RWPE1 (cell line): Measurements from ENCODE around the gene OGFR.
A peak's percentile ranks its signal among the peaks of the same experiment; 100 is the strongest.

Experiments
- CTCF ChIA-PET: fragments of 350-600 bp; sonication (Branson Sonifier 250); formaldehyde crosslinking; extraction: SDS; loops from one replicate; lab custom pipeline; 2021; lab: Yijun Ruan, JAX
- POLR2A ChIA-PET: fragments of 400-600 bp; formaldehyde crosslinking; extraction: SDS; loops from one replicate; lab custom pipeline; 2020; ENCODE audit warnings: antibody characterized with exemption; ENCODE audit not compliant: low non-redundant PET; lab: Yijun Ruan, JAX
- DNase-seq: peaks from one replicate; pipeline ENCODE4 v3.0.0; 2012; ENCODE audit warnings: low spot score
- H3K27ac ChIP-seq: fragments of 450-650 bp; 2 replicates; pipeline ENCODE4 v1.5.1; 2017
- CTCF ChIP-seq: fragments of 450-650 bp; conservative IDR thresholded peaks from 2 replicates; pipeline ENCODE4 v1.5.1; 2017; ENCODE audit warnings: low read depth, mild to moderate bottlenecking

The OGFR gene

DNA sequence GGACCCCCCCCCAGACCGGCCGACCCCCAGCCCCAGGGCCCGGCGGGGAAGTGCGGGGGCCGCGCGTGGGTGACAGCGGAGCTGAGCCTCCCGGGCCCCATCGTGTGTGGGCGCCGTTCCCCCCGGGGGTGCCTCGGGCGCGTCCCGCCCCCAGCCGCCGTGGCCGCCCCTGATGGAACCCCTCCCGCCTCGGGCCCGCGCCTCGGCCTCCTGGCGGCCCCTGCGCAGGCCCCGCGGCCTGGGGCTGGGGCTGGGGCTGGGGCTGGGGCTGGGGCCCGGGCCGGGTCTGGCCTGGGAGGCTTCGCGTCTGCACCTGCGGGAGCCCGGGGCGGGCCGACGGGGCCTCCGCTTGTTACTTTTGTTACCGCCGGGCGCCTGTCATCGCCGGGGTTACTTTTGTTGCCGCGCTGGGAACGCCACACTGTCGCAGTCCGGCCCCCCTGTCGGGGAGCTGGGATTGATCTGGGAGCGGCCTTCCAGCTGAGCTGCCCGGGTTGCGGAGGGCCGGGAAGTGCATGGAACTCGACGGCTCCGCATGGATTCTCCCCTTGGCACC lies 598 bp downstream of the OGFR start:
- no peak for TF ChIP-seq CTCF
- ChIA-PET POLR2A (no interaction called here), CTCF (interaction anchor here (0.5 to 1.0 kb wide), 8 partner anchors 9 to 1114 kb away, joined by 3 to 5 read pairs (median 3); partner anchors contain the start of gene MRGBP)
- peak overlapping the region; percentile 97 for H3K27ac ChIP-seq
- no peak for DNase-seq

GRCh38 chr20:62805711-62806382 lies 1.2 kb downstream of the OGFR start:
- no peak for TF ChIP-seq CTCF
- no peak for DNase-seq
- POLR2A ChIA-PET, result no interaction called here
- H3K27ac ChIP-seq, result peak overlapping the region; percentile 97
- CTCF ChIA-PET, result interaction anchor here (0.5 to 1.0 kb wide), 5 partner anchors 10 to 430 kb away, joined by 3 to 4 read pairs (median 3); partner anchors contain the start of gene MRGBP

DNA sequence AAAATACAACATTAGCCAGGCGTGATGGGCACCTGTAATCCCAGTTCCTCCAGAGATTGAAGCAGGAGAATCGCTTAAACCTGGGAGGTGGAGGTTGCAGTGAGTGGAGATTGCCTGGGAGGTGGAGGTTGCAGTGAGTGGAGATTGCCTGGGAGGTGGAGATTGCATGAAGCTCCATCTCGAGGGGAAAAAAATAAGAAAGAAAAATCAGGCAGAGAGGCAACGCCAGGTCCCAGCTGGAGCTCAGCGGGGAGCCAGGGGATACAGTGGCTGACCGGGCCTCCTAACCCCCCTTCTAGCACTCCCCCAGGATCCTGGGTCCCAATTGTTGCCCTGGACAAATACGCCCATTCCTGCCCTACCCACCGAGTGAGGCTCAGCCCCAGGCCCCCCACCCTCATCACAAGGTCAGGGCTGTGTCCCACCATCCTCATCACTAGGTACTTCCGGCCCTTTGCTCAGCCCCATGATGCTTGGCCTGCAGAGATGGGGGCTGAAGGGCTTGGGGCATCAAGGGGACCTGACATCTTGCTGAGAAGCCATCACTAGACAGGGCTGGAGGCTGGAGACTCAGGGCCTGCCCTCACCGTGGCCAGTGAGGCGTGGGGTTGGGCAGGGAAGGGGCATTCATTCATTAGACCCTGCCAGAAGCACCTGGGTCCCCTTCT lies 1.9 kb downstream of the OGFR start:
- H3K27ac ChIP-seq, result peak overlapping the region; percentile 97
- no peak for DNase-seq
- POLR2A ChIA-PET, result no interaction called here
- no peak for TF ChIP-seq CTCF
- CTCF ChIA-PET, result interaction anchor here (1.0 kb wide), 1 partner anchor 90 kb away, joined by 3 read pairs; no protein-coding TSS in a partner anchor

DNA sequence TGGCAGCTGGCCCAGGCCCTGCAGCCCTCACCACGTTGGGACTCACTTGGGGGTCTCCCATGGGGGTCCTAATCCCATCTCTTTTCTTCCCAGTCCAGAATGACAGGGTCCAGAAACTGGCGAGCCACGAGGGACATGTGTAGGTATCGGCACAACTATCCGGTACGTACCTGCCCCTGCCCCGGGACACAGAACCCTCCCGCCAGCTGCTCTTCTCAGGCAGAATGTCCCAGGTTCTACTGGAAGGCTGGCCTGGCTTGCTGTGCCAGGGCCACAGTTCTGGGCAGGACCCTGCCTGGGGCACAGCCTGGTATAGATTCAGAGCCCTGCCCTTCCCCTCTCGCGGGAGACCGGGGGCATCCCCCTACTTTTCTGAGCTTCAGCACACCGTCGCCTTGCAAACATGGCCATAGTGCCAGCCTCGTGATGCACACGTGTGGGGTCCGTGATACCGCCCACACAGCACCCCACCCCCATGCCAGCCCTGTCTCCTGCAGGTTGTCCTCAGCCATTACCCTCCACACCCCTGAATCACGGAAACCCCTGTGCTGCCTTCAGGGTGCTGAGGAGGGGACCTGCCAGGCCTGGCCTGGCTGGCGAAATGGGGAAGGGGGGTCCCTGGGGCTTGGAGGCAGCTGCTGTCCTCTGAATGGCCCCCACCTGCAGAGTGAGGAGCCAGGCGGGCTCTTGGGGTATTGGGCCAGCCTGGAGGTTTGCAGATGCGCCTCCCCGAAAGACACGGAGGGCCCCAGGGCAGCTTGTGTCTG lies 3.0 kb downstream of the OGFR start:
- ChIA-PET CTCF (interaction anchor here (0.5 to 2.8 kb wide), 28 partner anchors 10 to 1187 kb away, joined by 3 to 35 read pairs (median 4); partner anchors contain the start of gene MRGBP), POLR2A (no interaction called here)
- no peak for DNase-seq
- peak overlapping the region; percentile 97 for H3K27ac ChIP-seq
- TF ChIP-seq CTCF, result no peak

GRCh38 chr20:62808211-62808865 lies 3.7 kb downstream of the OGFR start:
- peak; percentile 99 for TF ChIP-seq CTCF
- ChIA-PET CTCF (interaction anchor here (0.5 to 2.8 kb wide), 38 partner anchors 11 to 1186 kb away, joined by 3 to 35 read pairs (median 4); partner anchors contain the start of gene MRGBP), POLR2A (no interaction called here)
- DNase-seq, result peak; percentile 84
- peak overlapping the region; percentile 97 for H3K27ac ChIP-seq
